Mesendoderm (in vitro differentiated cells): ENCODE measurements around the gene ACOX3.

Source experiments
- DNase-seq: peaks from one replicate; pipeline ENCODE4 v3.0.0; 2013
- H2AK5ac ChIP-seq: 2 replicates; pipeline ENCODE4 v1.6.1; 2013; ENCODE audit warnings: low read length, inconsistent platforms
- H2BK120ac ChIP-seq: 2 replicates; pipeline ENCODE4 v1.6.1; 2013; ENCODE audit warnings: low read depth, mild to moderate bottlenecking, low read length, moderate library complexity, mixed read lengths
- H2BK15ac ChIP-seq: replicated peaks from 2 replicates; pipeline ENCODE4 v1.6.1; 2013; ENCODE audit warnings: low read depth, mild to moderate bottlenecking, moderate library complexity
- H2BK5ac ChIP-seq: 2 replicates; pipeline ENCODE4 v1.6.1; 2013; ENCODE audit warnings: low read length, inconsistent platforms
- H3K18ac ChIP-seq: 2 replicates; pipeline ENCODE4 v1.6.1; 2013; ENCODE audit warnings: mild to moderate bottlenecking, low read length, mixed read lengths
- H3K23ac ChIP-seq: one replicate; pipeline ENCODE4 v1.6.1; 2013; ENCODE audit warnings: low read length
- H3K27ac ChIP-seq: 2 replicates; pipeline ENCODE4 v1.5.1; 2013; ENCODE audit warnings: low read depth, mild to moderate bottlenecking, inconsistent platforms, low read length, moderate library complexity
- H3K27me3 ChIP-seq: 2 replicates; pipeline ENCODE4 v1.6.1; 2013; ENCODE audit warnings: low read length, control low read depth, mild to moderate bottlenecking, inconsistent platforms; ENCODE audit not compliant: insufficient read depth, poor library complexity
- H3K36me3 ChIP-seq: 2 replicates; pipeline ENCODE4 v1.6.1; 2013; ENCODE audit warnings: low read length, inconsistent platforms; ENCODE audit not compliant: control insufficient read depth, insufficient read depth
- H3K4ac ChIP-seq: one replicate; pipeline ENCODE4 v1.6.1; 2013; ENCODE audit warnings: low read depth, mild to moderate bottlenecking, low read length, moderate library complexity
- H3K4me1 ChIP-seq: 2 replicates; pipeline ENCODE4 v1.6.1; 2013; ENCODE audit warnings: low read depth, low read length, inconsistent platforms; ENCODE audit not compliant: control insufficient read depth
- H3K4me2 ChIP-seq: 2 replicates; pipeline ENCODE4 v1.6.1; 2013; ENCODE audit warnings: low read length
- H3K4me3 ChIP-seq: 2 replicates; pipeline ENCODE4 v1.5.1; 2013; ENCODE audit warnings: mild to moderate bottlenecking, low read length
- H3K56ac ChIP-seq: one replicate; pipeline ENCODE4 v1.6.1; 2013; ENCODE audit warnings: low read length
- H3K79me1 ChIP-seq: 2 replicates; pipeline ENCODE4 v1.6.1; 2013; ENCODE audit warnings: low read length, inconsistent platforms
- H3K79me2 ChIP-seq: 2 replicates; pipeline ENCODE4 v1.6.1; 2013; ENCODE audit warnings: mild to moderate bottlenecking, low read length; ENCODE audit not compliant: control insufficient read depth, insufficient read depth
- H3K9ac ChIP-seq: 2 replicates; pipeline ENCODE4 v1.6.1; 2013; ENCODE audit warnings: low read length, inconsistent platforms
- H4K5ac ChIP-seq: one replicate; pipeline ENCODE4 v1.6.1; 2013; ENCODE audit warnings: low read length
- H4K8ac ChIP-seq: one replicate; pipeline ENCODE4 v1.6.1; 2013; ENCODE audit warnings: low read depth, mild to moderate bottlenecking, control low read depth, low read length, moderate library complexity
- WGBS: extraction: QIAGEN DNeasy Blood & Tissue Kit; methylation state at CpG from one replicate; pipeline ENCODE4 v1.1.7; 2013; ENCODE audit warnings: low lambda C conversion rate, missing lambda C conversion rate; ENCODE audit not compliant: insufficient coverage; ENCODE audit errors: extremely low coverage; 5-methylcytosine and 5-hydroxymethylcytosine counted together

ACOX3 gene

GRCh38 chr4:8394806-8395205 lies 45.7 kb downstream of the ACOX3 start:
- no peak overlapping the region for H3K56ac ChIP-seq
- H2AK5ac ChIP-seq, result no peak overlapping the region
- H4K5ac ChIP-seq, result no peak overlapping the region
- H3K4me3 ChIP-seq, result no peak overlapping the region
- H2BK15ac ChIP-seq, result no peak overlapping the region
- no peak for DNase-seq
- no peaks in the 10 kb centered on the region for H3K79me2 ChIP-seq
- H3K18ac ChIP-seq, result no peak overlapping the region
- H3K27me3 ChIP-seq, result no peaks in the 10 kb centered on the region
- no peak overlapping the region for H2BK120ac ChIP-seq
- peaks cover 4% of the 10 kb centered on the region for H3K4me1 ChIP-seq
- no peak overlapping the region for H3K23ac ChIP-seq
- H2BK5ac ChIP-seq, result no peak overlapping the region
- peaks cover 5% of the 10 kb centered on the region for H3K36me3 ChIP-seq
- no CpG with 5 or more reads among the region's 12 CpGs for WGBS
- no peak overlapping the region for H3K9ac ChIP-seq
- H3K4ac ChIP-seq, result no peak overlapping the region
- no peak overlapping the region for H3K27ac ChIP-seq
- H3K4me2 ChIP-seq, result no peak overlapping the region
- H4K8ac ChIP-seq, result no peak overlapping the region
- H3K79me1 ChIP-seq, result no peaks in the 10 kb centered on the region

- no peak overlapping the region for H3K4me2 ChIP-seq
- H3K79me2 ChIP-seq, result no peaks in the 10 kb centered on the region
- no peak overlapping the region for H3K4me3 ChIP-seq
- H3K9ac ChIP-seq, result no peak overlapping the region
- no peak overlapping the region for H2BK120ac ChIP-seq
- H3K4me1 ChIP-seq, result peaks cover 4% of the 10 kb centered on the region
- H2BK15ac ChIP-seq, result no peak overlapping the region
- H2BK5ac ChIP-seq, result no peak overlapping the region
- H2AK5ac ChIP-seq, result no peak overlapping the region
- H4K5ac ChIP-seq, result no peak overlapping the region
- no peaks in the 10 kb centered on the region for H3K79me1 ChIP-seq
- H3K18ac ChIP-seq, result no peak overlapping the region
- H3K23ac ChIP-seq, result no peak overlapping the region
- H3K27ac ChIP-seq, result no peak overlapping the region
- H4K8ac ChIP-seq, result no peak overlapping the region
- H3K36me3 ChIP-seq, result peaks cover 5% of the 10 kb centered on the region
- no peak for DNase-seq
- no peak overlapping the region for H3K56ac ChIP-seq
- no peak overlapping the region for H3K4ac ChIP-seq
- WGBS, result no CpG with 5 or more reads among the region's 19 CpGs
- H3K27me3 ChIP-seq, result no peaks in the 10 kb centered on the region
These were observed 46.4 kb downstream of the ACOX3 start for GRCh38 chr4:8394061-8394519.

GRCh38 chr4:8393593-8394038 lies 46.9 kb downstream of the ACOX3 start:
- H3K9ac ChIP-seq, result no peak overlapping the region
- no peak overlapping the region for H2BK120ac ChIP-seq
- H3K4me3 ChIP-seq, result no peak overlapping the region
- no peaks in the 10 kb centered on the region for H3K79me1 ChIP-seq
- H3K79me2 ChIP-seq, result no peaks in the 10 kb centered on the region
- no peak overlapping the region for H3K23ac ChIP-seq
- peaks cover 5% of the 10 kb centered on the region for H3K36me3 ChIP-seq
- peak; percentile 48 for DNase-seq
- no peaks in the 10 kb centered on the region for H3K27me3 ChIP-seq
- H3K56ac ChIP-seq, result no peak overlapping the region
- H2AK5ac ChIP-seq, result no peak overlapping the region
- H3K4me1 ChIP-seq, result peaks cover 4% of the 10 kb centered on the region
- no peak overlapping the region for H4K8ac ChIP-seq
- H4K5ac ChIP-seq, result no peak overlapping the region
- no peak overlapping the region for H3K27ac ChIP-seq
- H3K18ac ChIP-seq, result no peak overlapping the region
- H2BK5ac ChIP-seq, result no peak overlapping the region
- H3K4ac ChIP-seq, result no peak overlapping the region
- H3K4me2 ChIP-seq, result no peak overlapping the region
- WGBS, result no CpG with 5 or more reads among the region's 8 CpGs
- H2BK15ac ChIP-seq, result no peak overlapping the region

- Histone ChIP-seq H3K4me2 (no peak overlapping the region), H2BK5ac (no peak overlapping the region), H3K79me1 (no peaks in the 10 kb centered on the region), H3K23ac (no peak overlapping the region), H3K79me2 (no peaks in the 10 kb centered on the region), H3K18ac (no peak overlapping the region), H2BK120ac (no peak overlapping the region), H3K4me1 (peaks cover 4% of the 10 kb centered on the region), H2BK15ac (no peak overlapping the region), H3K9ac (no peak overlapping the region), H3K56ac (no peak overlapping the region), H3K27ac (no peak overlapping the region), H3K4ac (no peak overlapping the region), H4K8ac (no peak overlapping the region), H3K4me3 (no peak overlapping the region), H3K36me3 (peaks cover 5% of the 10 kb centered on the region), H2AK5ac (no peak overlapping the region), H4K5ac (no peak overlapping the region), H3K27me3 (no peaks in the 10 kb centered on the region)
- WGBS, result no CpG with 5 or more reads among the region's 15 CpGs
- DNase-seq, result peak; percentile 30
These were observed 47.8 kb downstream of the ACOX3 start for GRCh38 chr4:8392591-8393190.

GRCh38 chr4:8391972-8392371 lies 48.6 kb downstream of the ACOX3 start:
- H4K8ac ChIP-seq, result no peak overlapping the region
- peaks cover 5% of the 10 kb centered on the region for H3K36me3 ChIP-seq
- no peak overlapping the region for H2BK15ac ChIP-seq
- no peak overlapping the region for H2BK120ac ChIP-seq
- no peak overlapping the region for H3K27ac ChIP-seq
- H3K79me1 ChIP-seq, result no peaks in the 10 kb centered on the region
- H4K5ac ChIP-seq, result no peak overlapping the region
- H3K4me1 ChIP-seq, result peaks cover 4% of the 10 kb centered on the region
- no peak for DNase-seq
- no peak overlapping the region for H3K4me2 ChIP-seq
- WGBS, result no CpG with 5 or more reads among the region's 9 CpGs
- H3K9ac ChIP-seq, result no peak overlapping the region
- H3K4me3 ChIP-seq, result no peak overlapping the region
- H2AK5ac ChIP-seq, result no peak overlapping the region
- H3K18ac ChIP-seq, result no peak overlapping the region
- H3K79me2 ChIP-seq, result no peaks in the 10 kb centered on the region
- no peak overlapping the region for H3K56ac ChIP-seq
- no peak overlapping the region for H2BK5ac ChIP-seq
- no peak overlapping the region for H3K23ac ChIP-seq
- H3K4ac ChIP-seq, result no peak overlapping the region
- no peaks in the 10 kb centered on the region for H3K27me3 ChIP-seq

GRCh38 chr4:8391071-8391470 lies 49.5 kb downstream of the ACOX3 start:
- H2BK120ac ChIP-seq, result no peak overlapping the region
- H3K36me3 ChIP-seq, result peaks cover 5% of the 10 kb centered on the region
- no peak overlapping the region for H3K4me2 ChIP-seq
- H3K79me1 ChIP-seq, result no peaks in the 10 kb centered on the region
- H3K23ac ChIP-seq, result no peak overlapping the region
- no peaks in the 10 kb centered on the region for H3K27me3 ChIP-seq
- no peak overlapping the region for H3K9ac ChIP-seq
- H3K27ac ChIP-seq, result no peak overlapping the region
- H3K18ac ChIP-seq, result no peak overlapping the region
- H2AK5ac ChIP-seq, result no peak overlapping the region
- H3K4me3 ChIP-seq, result no peak overlapping the region
- no peak for DNase-seq
- H4K5ac ChIP-seq, result no peak overlapping the region
- H4K8ac ChIP-seq, result no peak overlapping the region
- no peak overlapping the region for H3K4ac ChIP-seq
- no peaks in the 10 kb centered on the region for H3K4me1 ChIP-seq
- no peak overlapping the region for H3K56ac ChIP-seq
- WGBS, result no CpG with 5 or more reads among the region's 7 CpGs
- H2BK5ac ChIP-seq, result no peak overlapping the region
- no peaks in the 10 kb centered on the region for H3K79me2 ChIP-seq
- no peak overlapping the region for H2BK15ac ChIP-seq
